ENCODE data around the gene GRIN3B. TPM values are rescaled to one million over a fixed set of nuclear protein-coding genes. Genes with fewer than 3 reads are reported as not detected.

GRIN3B gene
- total and polyA plus RNA-seq, 9 of the 15 experiments (the other 6 are each of a cell fraction or from before 2014, with no cell fraction given) = 0.06 to 0.95 (median 0.19) TPM; not detected in 6

DNA sequence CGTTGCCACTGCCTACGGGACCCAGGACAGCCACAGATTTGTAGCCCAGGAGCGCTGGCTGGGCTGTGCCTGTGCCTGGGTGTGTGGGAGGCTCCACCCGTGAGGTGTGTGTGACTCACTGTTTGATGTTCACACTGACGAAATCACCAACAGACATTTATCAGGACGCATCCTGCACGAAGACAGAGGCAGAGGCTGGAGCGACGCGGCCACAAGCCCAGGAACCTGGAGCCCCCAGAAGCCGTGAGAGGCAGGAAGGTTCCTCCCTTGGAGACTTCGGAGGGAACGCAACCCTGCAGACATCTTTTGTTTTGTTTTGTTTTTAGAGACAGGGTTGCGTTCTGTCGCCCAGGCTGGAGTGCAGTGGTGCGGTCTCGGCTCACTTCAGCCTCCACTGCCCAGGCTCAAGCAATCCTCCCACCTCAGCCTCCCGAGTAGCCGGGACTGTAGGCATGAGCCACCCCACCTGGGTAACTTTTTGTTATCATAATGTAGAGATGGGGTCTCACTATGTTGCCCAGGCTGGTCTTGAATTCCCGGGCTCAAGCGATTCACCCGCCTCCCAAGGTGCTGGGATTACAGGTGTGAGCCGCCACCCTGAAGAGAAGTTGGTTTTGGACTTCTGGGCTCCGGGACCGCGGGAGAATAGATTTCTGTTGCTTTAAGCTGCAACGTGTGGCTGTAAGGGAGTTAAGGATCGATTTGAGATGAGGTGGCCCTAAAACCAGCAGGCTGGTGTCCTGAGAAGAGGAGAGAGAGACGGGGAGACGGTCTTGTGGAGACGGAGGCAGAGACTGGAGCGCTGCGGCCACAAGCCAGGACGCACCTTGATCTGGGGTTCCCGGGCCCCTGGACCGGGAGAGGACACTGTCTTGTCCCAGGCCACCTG lies 41.0 kb upstream of the GRIN3B start (continued):
- TF ChIP-seq FUS (optimal IDR thresholded peaks at IDR 0.05; ENCODE audit: low read depth, low read length) (no peak), RBM22 (IDR thresholded peaks at IDR 0.05; ENCODE audit: low read depth, low read length, poor library complexity, severe bottlenecking) (no peak), RHOXF2B (CRISPR knock-in tag; conservative IDR thresholded peaks at IDR 0.05) (no peak), RCOR1 (IDR thresholded peaks at IDR 0.05; ENCODE audit: borderline replicate concordance in 1 of 2, low read depth in 2 of 2, low read length in 2 of 2) (peak in 1 of 2 experiments; percentile 87; a peak in 2 of 4 replicates), POLR2AphosphoS5 (IDR thresholded peaks at IDR 0.05; ENCODE audit: control insufficient read depth, insufficient read depth, low read depth, low read length) (peak; percentile 20; the same call in 1 of the 2 replicates), ZNF77 (CRISPR knock-in tag; IDR thresholded peaks at IDR 0.05) (no peak), ESRRB (CRISPR knock-in tag; IDR thresholded peaks at IDR 0.05; ENCODE audit: borderline replicate concordance) (no peak), HMG20A (CRISPR knock-in tag; conservative IDR thresholded peaks at IDR 0.05) (no peak), KLF16 (IDR thresholded peaks at IDR 0.05) (peak; percentile 58)
- TF ChIP-seq, protein P1, sequence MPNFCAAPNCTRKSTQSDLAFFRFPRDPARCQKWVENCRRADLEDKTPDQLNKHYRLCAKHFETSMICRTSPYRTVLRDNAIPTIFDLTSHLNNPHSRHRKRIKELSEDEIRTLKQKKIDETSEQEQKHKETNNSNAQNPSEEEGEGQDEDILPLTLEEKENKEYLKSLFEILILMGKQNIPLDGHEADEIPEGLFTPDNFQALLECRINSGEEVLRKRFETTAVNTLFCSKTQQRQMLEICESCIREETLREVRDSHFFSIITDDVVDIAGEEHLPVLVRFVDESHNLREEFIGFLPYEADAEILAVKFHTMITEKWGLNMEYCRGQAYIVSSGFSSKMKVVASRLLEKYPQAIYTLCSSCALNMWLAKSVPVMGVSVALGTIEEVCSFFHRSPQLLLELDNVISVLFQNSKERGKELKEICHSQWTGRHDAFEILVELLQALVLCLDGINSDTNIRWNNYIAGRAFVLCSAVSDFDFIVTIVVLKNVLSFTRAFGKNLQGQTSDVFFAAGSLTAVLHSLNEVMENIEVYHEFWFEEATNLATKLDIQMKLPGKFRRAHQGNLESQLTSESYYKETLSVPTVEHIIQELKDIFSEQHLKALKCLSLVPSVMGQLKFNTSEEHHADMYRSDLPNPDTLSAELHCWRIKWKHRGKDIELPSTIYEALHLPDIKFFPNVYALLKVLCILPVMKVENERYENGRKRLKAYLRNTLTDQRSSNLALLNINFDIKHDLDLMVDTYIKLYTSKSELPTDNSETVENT (CRISPR knock-in tag; IDR thresholded peaks at IDR 0.05) = no peak
- TF ChIP-seq, protein P2, sequence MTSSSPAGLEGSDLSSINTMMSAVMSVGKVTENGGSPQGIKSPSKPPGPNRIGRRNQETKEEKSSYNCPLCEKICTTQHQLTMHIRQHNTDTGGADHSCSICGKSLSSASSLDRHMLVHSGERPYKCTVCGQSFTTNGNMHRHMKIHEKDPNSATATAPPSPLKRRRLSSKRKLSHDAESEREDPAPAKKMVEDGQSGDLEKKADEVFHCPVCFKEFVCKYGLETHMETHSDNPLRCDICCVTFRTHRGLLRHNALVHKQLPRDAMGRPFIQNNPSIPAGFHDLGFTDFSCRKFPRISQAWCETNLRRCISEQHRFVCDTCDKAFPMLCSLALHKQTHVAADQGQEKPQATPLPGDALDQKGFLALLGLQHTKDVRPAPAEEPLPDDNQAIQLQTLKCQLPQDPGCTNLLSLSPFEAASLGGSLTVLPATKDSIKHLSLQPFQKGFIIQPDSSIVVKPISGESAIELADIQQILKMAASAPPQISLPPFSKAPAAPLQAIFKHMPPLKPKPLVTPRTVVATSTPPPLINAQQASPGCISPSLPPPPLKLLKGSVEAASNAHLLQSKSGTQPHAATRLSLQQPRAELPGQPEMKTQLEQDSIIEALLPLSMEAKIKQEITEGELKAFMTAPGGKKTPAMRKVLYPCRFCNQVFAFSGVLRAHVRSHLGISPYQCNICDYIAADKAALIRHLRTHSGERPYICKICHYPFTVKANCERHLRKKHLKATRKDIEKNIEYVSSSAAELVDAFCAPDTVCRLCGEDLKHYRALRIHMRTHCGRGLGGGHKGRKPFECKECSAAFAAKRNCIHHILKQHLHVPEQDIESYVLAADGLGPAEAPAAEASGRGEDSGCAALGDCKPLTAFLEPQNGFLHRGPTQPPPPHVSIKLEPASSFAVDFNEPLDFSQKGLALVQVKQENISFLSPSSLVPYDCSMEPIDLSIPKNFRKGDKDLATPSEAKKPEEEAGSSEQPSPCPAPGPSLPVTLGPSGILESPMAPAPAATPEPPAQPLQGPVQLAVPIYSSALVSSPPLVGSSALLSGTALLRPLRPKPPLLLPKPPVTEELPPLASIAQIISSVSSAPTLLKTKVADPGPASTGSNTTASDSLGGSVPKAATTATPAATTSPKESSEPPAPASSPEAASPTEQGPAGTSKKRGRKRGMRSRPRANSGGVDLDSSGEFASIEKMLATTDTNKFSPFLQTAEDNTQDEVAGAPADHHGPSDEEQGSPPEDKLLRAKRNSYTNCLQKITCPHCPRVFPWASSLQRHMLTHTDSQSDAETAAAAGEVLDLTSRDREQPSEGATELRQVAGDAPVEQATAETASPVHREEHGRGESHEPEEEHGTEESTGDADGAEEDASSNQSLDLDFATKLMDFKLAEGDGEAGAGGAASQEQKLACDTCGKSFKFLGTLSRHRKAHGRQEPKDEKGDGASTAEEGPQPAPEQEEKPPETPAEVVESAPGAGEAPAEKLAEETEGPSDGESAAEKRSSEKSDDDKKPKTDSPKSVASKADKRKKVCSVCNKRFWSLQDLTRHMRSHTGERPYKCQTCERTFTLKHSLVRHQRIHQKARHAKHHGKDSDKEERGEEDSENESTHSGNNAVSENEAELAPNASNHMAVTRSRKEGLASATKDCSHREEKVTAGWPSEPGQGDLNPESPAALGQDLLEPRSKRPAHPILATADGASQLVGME (CRISPR knock-in tag; IDR thresholded peaks at IDR 0.05) = 0 out of 2 replicates have a peak, but pooled peaks have one; percentile 38

Measured in K562 (cell line).